Prostate gland (tissue), 2 donors: ENCODE results near the gene NAV2. TPM values are rescaled to one million over a fixed set of nuclear protein-coding genes. Genes with fewer than 3 reads are reported as not detected.

Experiments
- DNase-seq: peaks from one replicate; pipeline ENCODE4 v3.0.0-alpha.2; 2019; ENCODE audit warnings: low spot score
- H3K27ac ChIP-seq, 2 donors: fragments of 200-600 bp; sonication (generic); 2 replicates each; pipeline ENCODE4 v1.5.1; 2017 to 2019
- H3K27me3 ChIP-seq: fragments of 200-600 bp; sonication (generic); replicated peaks from 2 replicates; pipeline ENCODE4 v1.5.1; 2019; ENCODE audit not compliant: insufficient read depth
- H3K36me3 ChIP-seq, 2 donors: fragments of 200-600 bp; sonication (generic); 1 replicate in 1 of 2; 2 replicates in 1 of 2; pipeline versions ENCODE4 v1.5.1 to v1.8.1; 2017 to 2019
- H3K4me1 ChIP-seq: fragments of 200-600 bp; sonication (generic); replicated peaks from 2 replicates; pipeline ENCODE4 v1.5.1; 2019
- H3K4me3 ChIP-seq, 2 donors: fragments of 200-600 bp; sonication (generic); 2 replicates each; pipeline ENCODE4 v1.5.1; 2017 to 2019
- H3K9me3 ChIP-seq: fragments of 200-600 bp; sonication (generic); 2 replicates; pipeline ENCODE4 v1.5.1; 2017
- POLR2A ChIP-seq: fragments of 450-650 bp; IDR thresholded peaks from one replicate; pipeline ENCODE4 v1.6.1; 2016; ENCODE audit warnings: antibody characterized with exemption, mild to moderate bottlenecking
- POLR2AphosphoS5 ChIP-seq: sonication (generic); formaldehyde crosslinking; IDR thresholded peaks from one replicate; pipeline ENCODE4 v1.6.1; 2017; ENCODE audit warnings: antibody characterized with exemption
- WGBS: methylation state at CpG from one replicate; pipeline ENCODE4 v1.1.5; 2018; 5-methylcytosine and 5-hydroxymethylcytosine counted together
- intact Hi-C: fragments of 100-400 bp; cut with DNase I; formaldehyde crosslinking; loops from one replicate; pipeline ENCODE4 v1.14.2; 2022
- total RNA-seq, 2 donors: library from RNA; depleted of rRNA; stranded (reverse); fragments of >200 nt; gene quantifications; one replicate each; pipeline ENCODE4 v1.1.0, GENCODE V29; 2016
- TF ChIP-seq, protein P1 (sequence below), 4 experiments: fragments of 200-600 bp in 2 of 4; fragments of 450-650 bp in 2 of 4; sonication (generic) in 2 of 4; IDR thresholded peaks; 1 replicate in 3 of 4; 2 replicates in 1 of 4; pipeline ENCODE4 v1.5.1; 2016 to 2019; ENCODE audit warnings: antibody characterized with exemption in 4 of 4, mild to moderate bottlenecking in 2 of 4, moderate library complexity in 2 of 4

NAV2 gene
- total RNA-seq, 2 donors from 2014 or later: 17.1 to 26.6 TPM

DNA sequence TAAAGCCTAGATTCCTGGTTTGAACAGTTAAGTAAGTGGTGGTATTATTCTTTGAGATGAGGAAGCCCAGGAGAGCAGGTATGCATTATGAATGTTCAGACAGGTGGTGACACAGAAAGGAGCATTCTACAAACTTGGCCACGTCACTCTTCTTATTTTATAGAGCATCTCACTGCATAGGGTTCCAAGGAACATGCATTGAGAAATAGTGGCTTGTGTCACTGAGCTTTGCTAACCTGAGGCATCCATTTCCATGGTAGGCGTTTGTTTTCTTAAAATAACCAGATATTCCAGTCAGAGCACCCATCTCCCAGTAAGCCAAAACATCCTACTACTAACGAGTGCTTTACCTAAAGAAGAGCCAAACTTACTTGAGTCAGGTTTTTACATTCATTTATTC is 169.7 kb downstream of the NAV2 start:
- Histone ChIP-seq H3K36me3 (no peaks in the 10 kb centered on the region), H3K27me3 (no peaks in the 10 kb centered on the region), H3K4me3 (no peak overlapping the region), H3K27ac (no peak overlapping the region), H3K9me3 (no peaks in the 10 kb centered on the region), H3K4me1 (no peaks in the 10 kb centered on the region)
- DNase-seq: no peak
- intact Hi-C loops: no loop called here
- WGBS: 72% methylated on average over 3 of the region's 3 CpGs
- TF ChIP-seq POLR2A: no peak
- no peak for TF ChIP-seq POLR2AphosphoS5
- TF ChIP-seq, protein P1, sequence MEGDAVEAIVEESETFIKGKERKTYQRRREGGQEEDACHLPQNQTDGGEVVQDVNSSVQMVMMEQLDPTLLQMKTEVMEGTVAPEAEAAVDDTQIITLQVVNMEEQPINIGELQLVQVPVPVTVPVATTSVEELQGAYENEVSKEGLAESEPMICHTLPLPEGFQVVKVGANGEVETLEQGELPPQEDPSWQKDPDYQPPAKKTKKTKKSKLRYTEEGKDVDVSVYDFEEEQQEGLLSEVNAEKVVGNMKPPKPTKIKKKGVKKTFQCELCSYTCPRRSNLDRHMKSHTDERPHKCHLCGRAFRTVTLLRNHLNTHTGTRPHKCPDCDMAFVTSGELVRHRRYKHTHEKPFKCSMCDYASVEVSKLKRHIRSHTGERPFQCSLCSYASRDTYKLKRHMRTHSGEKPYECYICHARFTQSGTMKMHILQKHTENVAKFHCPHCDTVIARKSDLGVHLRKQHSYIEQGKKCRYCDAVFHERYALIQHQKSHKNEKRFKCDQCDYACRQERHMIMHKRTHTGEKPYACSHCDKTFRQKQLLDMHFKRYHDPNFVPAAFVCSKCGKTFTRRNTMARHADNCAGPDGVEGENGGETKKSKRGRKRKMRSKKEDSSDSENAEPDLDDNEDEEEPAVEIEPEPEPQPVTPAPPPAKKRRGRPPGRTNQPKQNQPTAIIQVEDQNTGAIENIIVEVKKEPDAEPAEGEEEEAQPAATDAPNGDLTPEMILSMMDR (IDR thresholded peaks at IDR 0.05): no peak

DNA sequence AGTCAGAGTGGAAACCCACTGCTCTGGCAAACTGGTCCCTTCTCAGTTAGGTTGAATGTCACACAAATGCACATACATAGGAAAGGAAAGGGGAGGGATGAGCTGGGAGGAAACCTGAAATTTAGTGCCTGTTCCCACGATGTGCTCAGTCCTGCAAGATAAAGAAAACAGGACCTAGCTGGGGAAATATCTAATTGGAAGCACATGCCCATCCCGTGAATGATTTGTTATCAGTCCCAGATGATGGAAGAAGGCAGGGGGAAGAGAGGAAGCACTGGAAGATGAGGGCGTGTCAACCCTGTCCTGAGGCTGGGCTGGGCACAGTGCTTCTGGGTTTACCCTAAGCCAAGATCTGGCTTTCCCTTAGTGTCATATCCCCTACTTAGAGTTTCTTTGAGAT is 173.9 kb downstream of the NAV2 start:
- 86% methylated on average over 3 of the region's 3 CpGs for WGBS
- Histone ChIP-seq H3K27me3 (no peaks in the 10 kb centered on the region), H3K4me1 (no peaks in the 10 kb centered on the region), H3K9me3 (no peaks in the 10 kb centered on the region), H3K4me3 (no peak overlapping the region), H3K27ac (no peak overlapping the region), H3K36me3 (no peaks in the 10 kb centered on the region)
- no peak for DNase-seq
- TF ChIP-seq POLR2AphosphoS5 (no peak), POLR2A (no peak)
- TF ChIP-seq, protein P1 (IDR thresholded peaks at IDR 0.05): no peak
- intact Hi-C loops: no loop called here

DNA sequence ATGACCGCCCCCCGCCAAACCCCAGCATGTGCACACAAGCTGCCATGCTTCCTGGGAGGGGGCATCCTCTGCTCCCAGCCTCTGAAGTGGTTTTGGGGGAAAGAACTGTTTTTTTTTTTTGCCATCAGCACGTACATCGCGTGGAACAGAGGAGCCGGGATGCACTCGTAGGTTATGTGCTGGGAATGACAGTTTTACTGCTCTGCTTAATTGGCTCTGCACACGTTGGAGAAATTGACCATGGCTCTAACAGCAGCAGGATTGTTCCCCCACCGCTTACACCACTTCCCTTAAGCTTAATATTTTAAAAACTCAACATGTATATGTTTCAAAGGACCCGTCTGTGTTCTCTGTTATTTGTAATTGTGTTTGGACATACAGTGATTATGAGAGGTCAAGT is 175.2 kb downstream of the NAV2 start:
- Histone ChIP-seq H3K9me3 (no peaks in the 10 kb centered on the region), H3K27ac (no peak overlapping the region), H3K4me3 (no peak overlapping the region), H3K36me3 (no peaks in the 10 kb centered on the region), H3K27me3 (no peaks in the 10 kb centered on the region), H3K4me1 (no peaks in the 10 kb centered on the region)
- no peak for DNase-seq
- WGBS: 81% methylated on average over 10 of the region's 10 CpGs
- TF ChIP-seq POLR2AphosphoS5 (no peak), POLR2A (no peak)
- TF ChIP-seq, protein P1 (IDR thresholded peaks at IDR 0.05): no peak
- intact Hi-C loops: no loop called here

DNA sequence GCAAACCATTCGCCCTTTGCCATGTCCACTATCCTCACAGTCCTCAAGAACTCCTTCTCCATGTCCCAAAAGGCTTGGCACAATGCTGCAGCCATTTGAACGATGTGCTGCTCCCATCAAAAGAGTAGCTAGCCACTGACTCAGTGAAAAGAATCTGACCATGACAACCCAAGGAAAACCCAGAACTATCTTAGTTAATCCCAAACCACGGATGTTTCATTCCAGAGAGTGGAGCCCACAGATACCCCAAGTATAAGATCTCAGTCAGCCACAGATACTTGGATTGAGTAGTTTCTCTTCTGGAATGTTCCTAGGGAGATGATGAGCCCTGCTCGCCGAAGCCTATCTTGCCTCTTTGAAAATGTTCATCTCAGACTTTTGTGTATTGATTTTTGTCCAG is 176.9 kb downstream of the NAV2 start:
- no peak overlapping the region for H3K4me3 ChIP-seq
- no peak for TF ChIP-seq POLR2A
- intact Hi-C loops: no loop called here
- no peaks in the 10 kb centered on the region for H3K36me3 ChIP-seq
- H3K4me1 ChIP-seq: no peaks in the 10 kb centered on the region
- no peaks in the 10 kb centered on the region for H3K27me3 ChIP-seq
- no peak overlapping the region for H3K27ac ChIP-seq
- 93% methylated on average over 5 of the region's 5 CpGs for WGBS
- no peaks in the 10 kb centered on the region for H3K9me3 ChIP-seq
- no peak for DNase-seq

DNA sequence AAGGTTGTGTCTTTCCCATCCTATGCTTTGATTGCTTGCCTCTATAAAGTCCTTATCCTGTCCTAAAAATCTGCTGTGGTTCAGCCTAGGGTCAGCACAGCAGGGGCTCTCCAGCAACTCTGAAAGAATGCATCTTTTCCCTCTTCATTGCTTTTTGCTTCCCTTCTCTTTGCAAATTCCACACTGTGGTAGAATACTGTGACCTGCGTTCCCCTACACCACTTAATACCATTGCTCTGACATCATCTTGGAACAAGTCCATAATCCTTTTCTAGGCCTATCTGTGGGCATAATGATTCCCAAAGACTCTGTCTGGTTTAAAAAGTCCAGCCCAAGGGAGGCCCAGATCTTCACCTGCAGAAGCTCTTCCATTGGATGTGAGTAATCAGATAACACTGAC is 177.7 kb downstream of the NAV2 start:
- H3K27ac ChIP-seq: no peak overlapping the region
- 28% methylated on average over 1 of the region's 1 CpG for WGBS
- intact Hi-C loops: no loop called here
- no peak overlapping the region for H3K4me3 ChIP-seq
- no peak for TF ChIP-seq POLR2AphosphoS5
- TF ChIP-seq, protein P1 (IDR thresholded peaks at IDR 0.05): no peak
- no peak for TF ChIP-seq POLR2A
- no peaks in the 10 kb centered on the region for H3K4me1 ChIP-seq
- H3K27me3 ChIP-seq: no peaks in the 10 kb centered on the region
- no peaks in the 10 kb centered on the region for H3K9me3 ChIP-seq
- no peaks in the 10 kb centered on the region for H3K36me3 ChIP-seq
- DNase-seq: no peak
